Measurements from ENCODE around the gene MDK.

GRCh38 chr11:46338988-46339666 lies 42.3 kb upstream of the MDK start:
- no peak for TF ChIP-seq ZNF800 (CRISPR knock-in tag; IDR thresholded peaks at IDR 0.05)
- no peak for TF ChIP-seq CTCF (CRISPR knock-in tag; IDR thresholded peaks at IDR 0.05)
- no peak for TF ChIP-seq CBX5 (CRISPR knock-in tag; IDR thresholded peaks at IDR 0.05; ENCODE audit: borderline replicate concordance)
- no peak for TF ChIP-seq SRF (IDR thresholded peaks at IDR 0.05; ENCODE audit: low read depth, low read length)
- no peak for TF ChIP-seq ZNF652 (CRISPR knock-in tag; IDR thresholded peaks at IDR 0.05; ENCODE audit: borderline replicate concordance, low read depth)
- TF ChIP-seq TRIM24 (CRISPR knock-in tag; IDR thresholded peaks at IDR 0.05): no peak
- no peak for TF ChIP-seq U2AF1 (optimal IDR thresholded peaks at IDR 0.05; ENCODE audit: low read depth, low read length)

Measured in HepG2 (cell line).